Motor neuron (in vitro differentiated cells): ENCODE measurements around the gene NCF4. TPM values are rescaled to one million over a fixed set of nuclear protein-coding genes. Genes with fewer than 3 reads are reported as not detected.

Experiments used
- ATAC-seq, 8 experiments: fragments of 200-7000 bp; cut with Tn5 transposase; replicated peaks in 6 of 8; 2 replicates each; pipeline ENCODE4 v1.8.0; 2021; ENCODE audit warnings: mild to moderate bottlenecking in 8 of 8, moderate library complexity in 8 of 8
- H3K27ac ChIP-seq, 2 donors: fragments of 250-450 bp; sonication (Bioruptor Pico); 2 replicates each; pipeline ENCODE4 v1.9.0; 2021; ENCODE audit warnings: antibody characterized with exemption in 2 of 2, mild to moderate bottlenecking in 2 of 2, moderate library complexity in 1 of 2
- H3K4me1 ChIP-seq, 2 donors: fragments of 250-450 bp; sonication (Bioruptor Pico); replicated peaks in 1 of 2; 2 replicates each; pipeline ENCODE4 v1.6.1; 2021; ENCODE audit warnings: antibody characterized with exemption in 2 of 2, mild to moderate bottlenecking in 2 of 2, moderate library complexity in 1 of 2
- H3K4me3 ChIP-seq, 5 donors: fragments of 250-450 bp; sonication (Bioruptor Pico); 2 replicates each; pipeline ENCODE4 v1.9.0; 2021; ENCODE audit warnings: antibody characterized with exemption in 5 of 5, mild to moderate bottlenecking in 5 of 5, moderate library complexity in 4 of 5
- whole genome bisulfite sequencing, 10 experiments: fragments of 450-650 bp; shearing (Covaris generic); methylation state at CpG; one replicate each; pipeline ENCODE4 v1.0.0; 2022; 5-methylcytosine and 5-hydroxymethylcytosine counted together
- in situ Hi-C, 9 experiments: fragments of 400-800 bp; cut with MboI; loops; one replicate each; pipeline ENCODE4 v1.15.0; 2021; ENCODE audit warnings: low sequenced_read_pairs in 9 of 9, low pct_unique_long_range_greater_than_20kb in 2 of 9; ENCODE audit not compliant: unreplicated experiment in 9 of 9
- total RNA-seq, 8 experiments: library from RNA; unstranded; fragments of 300-600 nt; gene quantifications; 2 replicates each; pipeline versions ENCODE4 v1.2.3 to v1.2.4, GENCODE V29; 2022

Gene NCF4
- total RNA-seq, 8 experiments from 2014 or later, result 0.05 to 0.81 (median 0.21) TPM; not detected in 5

DNA sequence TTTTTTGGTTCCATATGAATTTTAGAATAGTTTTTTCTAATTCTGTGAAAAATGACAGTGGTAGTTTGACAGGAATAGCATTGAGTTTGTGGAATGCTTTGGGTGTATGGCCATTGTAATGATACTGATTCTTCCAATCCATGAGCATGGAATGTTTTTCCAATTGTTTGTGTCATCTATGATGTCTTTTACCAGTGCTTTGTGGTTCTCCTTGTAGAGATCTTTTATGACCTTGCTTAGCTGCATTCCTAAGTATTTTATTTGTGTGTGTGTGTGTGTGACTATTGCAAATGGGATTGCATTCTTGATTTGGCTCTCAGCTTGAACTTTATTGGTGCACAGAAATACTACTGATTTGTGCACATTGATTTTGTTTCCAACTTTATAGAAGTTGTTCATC lies 49.7 kb downstream of the NCF4 start:
- Histone ChIP-seq H3K4me3 (no peak overlapping the region), H3K4me1 (no peaks in the 10 kb centered on the region), H3K27ac (no peak overlapping the region)
- in situ Hi-C loops, result no loop called here
- ATAC-seq, result no peak

DNA sequence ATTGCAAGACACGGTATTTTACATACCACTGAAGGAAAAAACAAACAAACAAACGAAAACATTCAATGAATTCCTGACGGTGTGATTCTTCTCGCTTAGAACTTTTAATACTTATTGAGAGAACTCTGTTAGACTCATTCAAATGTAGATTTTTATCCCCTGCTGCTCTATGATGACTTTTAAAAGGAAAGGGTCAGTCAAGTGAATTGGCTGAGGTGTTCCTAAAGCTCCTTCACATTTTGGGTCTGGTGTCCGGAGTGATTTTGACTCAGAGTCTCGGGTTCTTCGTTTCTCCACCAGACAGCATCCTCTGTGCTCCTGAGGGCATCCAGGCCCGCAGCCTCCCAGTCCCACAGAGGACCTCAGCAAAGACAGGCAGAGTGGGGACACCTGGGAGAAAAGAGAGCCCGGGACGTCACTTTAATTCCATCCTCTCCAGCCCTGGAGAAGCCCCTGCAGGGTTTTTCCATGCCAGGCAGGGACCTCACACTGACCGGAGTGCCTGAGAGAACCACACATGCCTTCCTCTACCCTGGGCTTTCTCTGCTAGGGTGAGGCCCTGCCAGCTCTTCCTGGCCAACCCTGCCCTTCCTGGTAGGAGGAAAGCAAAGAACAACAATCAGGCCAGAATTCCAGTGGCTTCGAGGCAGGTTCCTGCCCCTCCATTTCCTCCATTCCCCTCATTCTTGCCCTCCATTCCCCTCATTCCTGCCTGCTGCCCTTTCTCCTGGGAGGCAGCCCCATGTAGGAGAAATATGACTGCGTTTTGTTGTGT lies 51.3 kb downstream of the NCF4 start:
- 0 to 59% (median 18%) methylated on average over 2 to 13 of the region's 13 CpGs; no CpG with 5 or more reads in 1 of the 10 experiments for whole genome bisulfite sequencing, 10 experiments
- in situ Hi-C loops, result no loop called here
- H3K4me3 ChIP-seq, result no peak overlapping the region
- H3K4me1 ChIP-seq, result no peaks in the 10 kb centered on the region
- H3K27ac ChIP-seq, result no peak overlapping the region
- no peak for ATAC-seq

- Histone ChIP-seq H3K4me3 (no peak overlapping the region), H3K4me1 (no peaks in the 10 kb centered on the region), H3K27ac (no peak overlapping the region)
- in situ Hi-C loops, result no loop called here
- WGBS, 10 experiments, result 29 to 89% (median 72%) methylated on average over 1 to 8 of the region's 8 CpGs
- ATAC-seq, result no peak
These were observed 52.1 kb downstream of the NCF4 start for GRCh38 chr22:36912694-36913426.

- WGBS, 10 experiments, result 12 to 100% (median 65%) methylated on average over 1 to 13 of the region's 18 CpGs; no CpG with 5 or more reads in 4 of the 10 experiments
- H3K4me3 ChIP-seq, result no peak within 1 kb of the TSS
- no peaks in the 10 kb centered on the region for H3K4me1 ChIP-seq
- no peak within 1 kb of the TSS for H3K27ac ChIP-seq
- in situ Hi-C loops, result no loop called here
- ATAC-seq, result no peak
These were observed 52.9 kb downstream of the NCF4 start, which contains the start of gene CSF2RB for GRCh38 chr22:36913427-36914389. Gene CSF2RB (plus strand): TSS chr22:36913628. CDS start chr22:36922208, 8,580 bp downstream.

- Histone ChIP-seq H3K4me1 (no peaks in the 10 kb centered on the region), H3K27ac (no peak overlapping the region), H3K4me3 (no peak overlapping the region)
- in situ Hi-C loops, result no loop called here
- no peak for ATAC-seq
- WGBS, 10 experiments, result 0 to 83% (median 75%) methylated on average over 1 of the region's 1 CpG; no CpG with 5 or more reads in 6 of the 10 experiments
These were observed 53.6 kb downstream of the NCF4 start for GRCh38 chr22:36914390-36914752.

- ATAC-seq, result no peak
These were observed 55.2 kb downstream of the NCF4 start for GRCh38 chr22:36916034-36916433.

GRCh38 chr22:36918586-36919284 lies 57.9 kb downstream of the NCF4 start:
- no peak overlapping the region for H3K4me3 ChIP-seq
- H3K27ac ChIP-seq, result no peak overlapping the region
- in situ Hi-C loops, result no loop called here
- WGBS, 10 experiments, result 14 to 93% (median 51%) methylated on average over 2 to 3 of the region's 3 CpGs; no CpG with 5 or more reads in 1 of the 10 experiments
- no peaks in the 10 kb centered on the region for H3K4me1 ChIP-seq
- ATAC-seq, result no peak

More at GRCh38 chr22:36916034-36916433, 55.2 kb downstream of the NCF4 start:
- Histone ChIP-seq H3K4me1 (no peaks in the 10 kb centered on the region), H3K27ac (no peak overlapping the region), H3K4me3 (no peak overlapping the region)
- in situ Hi-C loops, result no loop called here

DNA sequence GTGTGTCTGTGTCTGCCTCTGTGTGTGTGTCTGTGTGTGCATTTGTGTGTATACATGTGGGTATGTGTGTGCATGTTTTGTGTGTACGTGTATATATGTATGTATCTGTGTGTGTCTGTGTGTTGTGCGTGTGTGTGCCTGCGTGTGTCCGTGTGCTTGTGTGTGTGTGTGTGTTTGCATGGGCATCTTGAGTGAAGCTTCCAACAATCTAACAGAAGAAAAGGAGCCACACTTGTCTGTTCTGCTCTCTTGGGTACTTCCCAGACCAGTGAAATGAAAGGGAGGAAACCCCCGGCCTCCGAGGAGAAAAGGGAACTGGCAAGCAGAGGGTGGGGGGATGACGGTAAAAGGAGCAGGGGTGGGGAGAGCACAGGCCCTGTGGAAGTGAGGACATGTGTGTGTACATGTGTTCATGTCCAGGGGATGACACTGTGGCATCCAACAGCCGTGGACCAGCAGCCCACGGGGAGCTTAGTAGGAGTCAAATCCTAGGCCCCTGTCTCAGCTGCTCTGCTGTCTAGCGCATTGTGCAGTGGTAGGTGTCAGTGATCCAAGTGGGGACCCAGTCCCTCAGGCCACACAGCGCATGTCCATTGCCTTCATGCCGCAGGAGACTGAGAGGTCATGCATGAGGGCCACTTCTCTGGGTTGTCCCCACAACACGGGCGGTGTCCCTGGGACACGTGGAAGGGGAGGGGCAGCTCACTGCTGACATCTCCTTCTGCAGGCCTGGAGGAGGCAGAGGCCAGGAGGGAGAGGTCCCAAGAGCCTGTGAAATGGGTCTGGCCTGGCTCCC lies 60.7 kb downstream of the NCF4 start:
- WGBS, 10 experiments, result 0 to 82% (median 68%) methylated on average over 2 to 6 of the region's 15 CpGs; no CpG with 5 or more reads in 5 of the 10 experiments
- H3K27ac ChIP-seq, result no peak overlapping the region
- ATAC-seq, result peak in 4 of 8 experiments; percentile 10 to 60 (median 34)
- in situ Hi-C loops, result no loop called here
- no peak overlapping the region for H3K4me3 ChIP-seq
- H3K4me1 ChIP-seq, result no peaks in the 10 kb centered on the region

- 56 to 80% methylated on average over 1 to 3 of the region's 10 CpGs; no CpG with 5 or more reads in 8 of the 10 experiments for WGBS, 10 experiments
- H3K4me3 ChIP-seq, result no peak overlapping the region
- in situ Hi-C loops, result no loop called here
- no peak overlapping the region for H3K27ac ChIP-seq
- peak in 5 of 8 experiments; percentile 22 to 64 (median 50) for ATAC-seq
- no peaks in the 10 kb centered on the region for H3K4me1 ChIP-seq
These were observed 61.4 kb downstream of the NCF4 start for GRCh38 chr22:36922105-36922608.

GRCh38 chr22:36922711-36923110 lies 61.9 kb downstream of the NCF4 start:
- Histone ChIP-seq H3K27ac (no peak overlapping the region), H3K4me1 (no peaks in the 10 kb centered on the region), H3K4me3 (no peak overlapping the region)
- in situ Hi-C loops, result no loop called here
- WGBS, 10 experiments, result 0 to 80% (median 40%) methylated on average over 1 to 2 of the region's 7 CpGs; no CpG with 5 or more reads in 7 of the 10 experiments
- ATAC-seq, result no peak

GRCh38 chr22:36923131-36923788 lies 62.5 kb downstream of the NCF4 start:
- WGBS, 10 experiments, result 20 to 86% (median 62%) methylated on average over 1 to 6 of the region's 21 CpGs; no CpG with 5 or more reads in 6 of the 10 experiments
- in situ Hi-C loops, result no loop called here
- Histone ChIP-seq H3K4me3 (no peak overlapping the region), H3K27ac (no peak overlapping the region), H3K4me1 (no peaks in the 10 kb centered on the region)
- ATAC-seq, result no peak
